HG03354 (cell line): ENCODE data around the gene CSGALNACT2.

Experiments
- ATAC-seq: cut with Tn5 transposase; IDR thresholded peaks from one replicate; pipeline ENCODE4 v1.9.1; 2021; ENCODE audit warnings: mild to moderate bottlenecking; ENCODE audit not compliant: unreplicated experiment, poor library complexity, severe bottlenecking

The CSGALNACT2 gene

GRCh38 chr10:43111101-43111500 lies 27.1 kb upstream of the CSGALNACT2 start:
- no peak for ATAC-seq

GRCh38 chr10:43111921-43112607 lies 26.2 kb upstream of the CSGALNACT2 start:
- no peak for ATAC-seq

GRCh38 chr10:43112608-43112961 lies 25.7 kb upstream of the CSGALNACT2 start:
- no peak for ATAC-seq

DNA sequence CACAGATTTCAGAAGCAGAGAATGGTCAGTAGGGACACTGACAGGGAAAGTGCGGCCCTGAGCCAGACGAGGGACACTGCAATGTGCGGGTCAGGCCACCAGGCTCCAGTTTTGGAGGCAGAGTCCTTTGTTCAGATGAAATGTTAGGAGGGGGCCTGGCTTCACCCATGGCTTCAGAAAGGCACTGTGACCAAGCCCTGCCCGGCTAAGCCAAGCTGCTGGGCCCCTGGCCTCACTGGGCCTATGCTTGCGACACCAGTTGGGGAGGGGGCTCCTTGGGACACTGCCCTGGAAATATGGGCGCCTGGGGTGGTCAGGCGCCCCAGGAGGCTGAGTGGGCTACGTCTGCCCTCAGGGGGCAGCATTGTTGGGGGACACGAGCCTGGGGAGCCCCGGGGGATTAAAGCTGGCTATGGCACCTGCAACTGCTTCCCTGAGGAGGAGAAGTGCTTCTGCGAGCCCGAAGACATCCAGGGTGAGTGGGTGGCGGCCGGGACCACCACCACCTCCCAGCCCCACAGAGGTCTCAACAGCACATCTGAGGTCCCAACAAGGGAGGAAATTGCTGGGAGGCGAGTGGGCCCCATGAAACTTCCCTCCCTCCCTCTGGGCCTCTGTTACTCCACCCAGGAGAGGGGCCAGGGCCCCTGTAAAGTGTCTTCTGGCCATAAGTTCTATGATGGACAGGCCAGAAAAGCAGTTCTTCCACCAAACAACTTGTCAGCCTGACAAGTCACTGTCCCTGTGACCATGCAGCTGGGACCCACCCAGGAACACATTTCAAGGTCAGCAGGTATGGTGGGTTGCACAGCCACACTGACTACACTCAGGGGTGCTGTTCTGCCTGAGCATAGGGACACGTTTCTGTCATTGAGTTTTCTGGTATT lies 24.8 kb upstream of the CSGALNACT2 start:
- no peak for ATAC-seq

DNA sequence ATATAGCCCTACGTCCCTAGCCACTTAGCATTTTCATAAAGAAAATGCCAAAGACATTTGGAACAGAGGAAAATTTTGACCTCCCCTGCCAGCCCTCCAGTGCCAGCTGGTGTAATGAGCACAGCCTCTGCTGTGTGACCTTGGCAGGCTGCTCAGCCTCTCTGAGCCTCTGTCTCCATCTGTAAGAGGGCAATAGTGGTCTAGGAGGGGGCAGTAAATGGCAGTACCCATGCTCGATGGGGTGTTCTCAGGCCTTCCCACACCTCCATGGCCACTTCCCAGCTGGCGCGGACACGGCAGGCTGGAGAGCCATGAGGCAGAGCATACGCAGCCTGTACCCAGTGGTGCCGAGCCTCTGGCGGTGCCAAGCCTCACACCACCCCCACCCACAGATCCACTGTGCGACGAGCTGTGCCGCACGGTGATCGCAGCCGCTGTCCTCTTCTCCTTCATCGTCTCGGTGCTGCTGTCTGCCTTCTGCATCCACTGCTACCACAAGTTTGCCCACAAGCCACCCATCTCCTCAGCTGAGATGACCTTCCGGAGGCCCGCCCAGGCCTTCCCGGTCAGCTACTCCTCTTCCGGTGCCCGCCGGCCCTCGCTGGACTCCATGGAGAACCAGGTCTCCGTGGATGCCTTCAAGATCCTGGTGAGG lies 24.0 kb upstream of the CSGALNACT2 start:
- ATAC-seq = no peak

- ATAC-seq = no peak
These were observed 23.3 kb upstream of the CSGALNACT2 start for GRCh38 chr10:43114743-43115611.

GRCh38 chr10:43115881-43116595 lies 22.2 kb upstream of the CSGALNACT2 start:
- no peak for ATAC-seq

DNA sequence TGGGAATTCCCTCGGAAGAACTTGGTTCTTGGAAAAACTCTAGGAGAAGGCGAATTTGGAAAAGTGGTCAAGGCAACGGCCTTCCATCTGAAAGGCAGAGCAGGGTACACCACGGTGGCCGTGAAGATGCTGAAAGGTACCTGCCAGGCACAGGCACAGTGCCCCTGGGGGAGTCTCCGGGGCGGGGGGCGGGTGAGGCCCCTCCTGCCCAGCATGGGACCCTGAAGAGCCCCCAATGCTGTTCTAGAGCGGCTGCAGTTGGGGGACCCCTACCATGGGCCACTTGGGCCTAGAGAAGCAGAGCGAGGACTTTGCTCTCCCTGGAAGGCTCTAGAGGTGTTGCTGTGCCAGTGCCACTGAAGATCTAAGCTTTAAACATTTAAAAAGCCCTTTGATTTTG lies 21.6 kb upstream of the CSGALNACT2 start:
- ATAC-seq = no peak

- ATAC-seq = no peak
These were observed 21.0 kb upstream of the CSGALNACT2 start for GRCh38 chr10:43117031-43117776.

- no peak for ATAC-seq
These were observed 20.3 kb upstream of the CSGALNACT2 start for GRCh38 chr10:43117777-43118583.

- no peak for ATAC-seq
These were observed 19.4 kb upstream of the CSGALNACT2 start for GRCh38 chr10:43118631-43119415.

DNA sequence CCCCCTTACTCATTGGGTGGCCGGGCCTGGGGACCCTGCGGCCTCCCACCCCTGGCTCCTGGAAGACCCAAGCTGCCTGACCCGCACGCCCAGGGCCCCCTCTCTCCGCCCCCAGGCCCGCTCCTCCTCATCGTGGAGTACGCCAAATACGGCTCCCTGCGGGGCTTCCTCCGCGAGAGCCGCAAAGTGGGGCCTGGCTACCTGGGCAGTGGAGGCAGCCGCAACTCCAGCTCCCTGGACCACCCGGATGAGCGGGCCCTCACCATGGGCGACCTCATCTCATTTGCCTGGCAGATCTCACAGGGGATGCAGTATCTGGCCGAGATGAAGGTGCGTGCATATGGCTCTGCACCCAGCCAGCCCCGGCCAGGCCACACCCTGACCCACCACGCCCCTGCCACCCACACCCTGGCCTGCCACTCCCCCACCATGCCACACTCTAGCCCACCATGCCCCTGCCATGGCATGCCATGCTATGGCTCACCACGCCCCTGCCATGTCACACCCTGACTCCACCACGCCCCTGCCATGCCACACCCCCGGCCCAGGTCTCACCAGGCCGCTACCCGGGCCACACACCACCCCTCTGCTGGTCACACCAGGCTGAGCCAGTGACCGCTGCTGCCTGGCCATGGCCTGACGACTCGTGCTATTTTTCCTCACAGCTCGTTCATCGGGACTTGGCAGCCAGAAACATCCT lies 18.7 kb upstream of the CSGALNACT2 start:
- no peak for ATAC-seq

- ATAC-seq = no peak
These were observed 17.9 kb upstream of the CSGALNACT2 start for GRCh38 chr10:43120116-43120928.

DNA sequence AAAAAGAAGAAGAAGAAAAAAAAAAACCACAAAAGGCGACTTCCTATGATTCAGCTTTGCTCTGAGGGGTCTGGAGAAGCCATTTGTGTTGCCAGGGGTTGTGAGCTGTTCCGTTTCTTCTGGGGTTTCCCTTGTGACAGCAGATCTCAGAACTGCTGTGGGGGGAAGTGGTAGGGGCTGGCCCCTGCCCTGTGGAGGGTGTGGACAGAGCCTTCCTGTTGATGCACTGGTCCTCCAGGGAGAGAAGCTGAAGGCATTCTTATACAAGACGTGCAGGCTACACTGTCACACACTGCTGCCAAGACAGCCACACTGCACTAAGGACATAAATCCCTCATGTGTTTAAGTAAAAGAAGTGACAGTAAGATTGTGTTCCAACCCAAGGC lies 17.3 kb upstream of the CSGALNACT2 start:
- ATAC-seq = peak; percentile 93

DNA sequence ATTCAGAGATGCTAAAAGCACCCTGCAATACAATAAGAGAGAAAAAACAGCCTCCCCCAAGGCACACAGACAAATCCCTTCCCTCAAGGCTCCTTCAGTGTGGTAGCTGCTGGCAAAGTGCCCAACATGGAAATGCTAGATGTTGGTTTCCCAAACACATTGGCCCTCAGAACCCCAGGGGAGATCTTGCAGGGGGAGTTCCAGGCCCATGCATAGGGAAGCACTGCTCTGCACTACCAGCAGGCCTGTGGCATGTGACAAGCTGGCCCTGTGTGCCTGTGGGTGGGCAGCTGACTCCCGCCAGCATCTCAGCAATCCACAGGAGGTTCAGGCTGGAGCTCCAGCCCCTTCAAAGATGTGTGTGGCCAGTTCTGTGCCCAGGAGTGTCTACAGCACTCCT lies 16.8 kb upstream of the CSGALNACT2 start:
- ATAC-seq = peak; percentile 7

- ATAC-seq = peak; percentile 27
These were observed 16.1 kb upstream of the CSGALNACT2 start for GRCh38 chr10:43122096-43122495.
